CD4-positive, alpha-beta T cell treated with Interleukin-6 at 100 ng/mL for 8 hours (primary cell): ENCODE data around the gene MUC21.
"Not testable (repeated sequence)": the region's sequence is repeated elsewhere in the genome, so short reads cannot be mapped to it uniquely, and the experiment has no call there.

ENCODE experiments used
- DNase-seq: peaks from one replicate; pipeline ENCODE4 v3.0.0-alpha.2; 2020; ENCODE audit warnings: mixed read lengths, low spot score

Gene MUC21

DNA sequence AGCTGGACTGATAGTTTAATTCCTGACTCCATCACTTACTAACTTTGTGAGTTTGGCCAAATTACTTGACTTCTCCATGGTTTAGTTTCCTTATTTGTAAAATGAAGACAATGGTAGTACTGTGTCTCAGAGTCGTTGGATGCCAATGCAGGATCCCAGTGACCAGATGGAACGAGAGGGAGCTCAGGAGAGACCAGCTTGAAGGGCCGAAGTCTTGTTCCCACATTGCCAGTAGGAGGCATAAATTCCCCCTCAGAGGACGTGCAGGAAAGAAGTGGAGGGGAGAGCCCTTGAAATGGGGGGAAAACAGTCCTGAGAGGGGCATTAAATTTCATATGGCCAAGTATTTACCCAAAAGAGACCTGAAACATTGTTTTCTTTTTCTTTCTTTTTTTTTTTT, 24.6 kb downstream of the MUC21 start:
- DNase-seq: no peak

DNA sequence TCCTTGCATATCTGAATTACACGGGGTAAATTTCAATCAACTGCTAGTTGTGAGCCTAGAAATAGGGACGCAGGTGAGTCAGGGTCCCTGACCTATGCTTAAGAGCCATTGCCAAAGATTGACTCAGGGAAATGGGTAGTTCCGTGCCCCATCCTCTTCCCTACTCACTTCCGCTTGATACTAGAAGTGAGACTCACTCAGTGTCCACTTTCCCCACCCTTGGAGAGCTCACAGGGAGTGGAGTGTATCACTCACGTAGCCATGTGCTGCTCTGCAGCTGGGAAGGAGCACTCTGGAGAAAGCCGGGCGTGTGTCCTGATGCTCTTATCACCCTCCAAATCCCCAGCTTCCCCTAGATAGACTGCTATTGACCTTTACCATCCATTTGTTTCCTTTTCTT, 26.2 kb downstream of the MUC21 start:
- no peak for DNase-seq

GRCh38 chr6:31010393-31011060, 27.0 kb downstream of the MUC21 start, which contains the start of gene MUC22:
Gene MUC22 (plus strand): TSS chr6:31010474. CDS start chr6:31010707, 233 bp downstream.
- DNase-seq: no peak

GRCh38 chr6:31011153-31011552, 27.6 kb downstream of the MUC21 start:
- no peak for DNase-seq

DNA sequence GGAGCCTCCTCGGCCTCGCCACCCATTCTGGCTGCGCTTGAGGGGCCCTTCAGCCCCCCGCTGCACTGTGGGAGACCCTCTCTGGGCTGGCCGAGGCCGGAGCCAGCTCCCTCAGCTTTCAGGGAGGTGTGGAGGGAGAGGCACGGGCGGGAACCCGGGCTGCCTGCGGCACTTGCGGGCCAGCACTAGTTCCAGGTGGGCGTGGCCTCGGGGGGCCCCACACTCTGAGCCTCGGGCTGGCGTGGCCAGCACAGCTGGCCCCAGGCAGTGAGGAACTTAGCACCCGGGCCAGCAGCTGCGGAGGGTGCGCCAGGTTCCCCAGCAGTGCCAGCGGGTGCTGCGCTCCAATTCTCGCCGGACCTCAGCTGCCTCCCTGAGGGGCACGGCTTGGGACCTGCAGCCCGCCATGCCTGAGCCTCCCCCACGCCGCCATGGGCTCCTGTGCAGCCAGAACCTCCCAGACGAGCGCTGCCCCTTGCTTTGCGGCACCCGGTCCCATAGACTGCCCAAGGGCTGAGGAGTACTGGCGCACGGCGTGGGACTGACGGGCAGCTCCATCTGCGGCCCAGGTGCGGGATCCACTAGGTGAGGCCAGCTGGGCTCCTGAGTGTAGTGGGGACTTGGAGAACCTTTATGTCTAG, 33.3 kb downstream of the MUC21 start:
- no peak for DNase-seq

DNA sequence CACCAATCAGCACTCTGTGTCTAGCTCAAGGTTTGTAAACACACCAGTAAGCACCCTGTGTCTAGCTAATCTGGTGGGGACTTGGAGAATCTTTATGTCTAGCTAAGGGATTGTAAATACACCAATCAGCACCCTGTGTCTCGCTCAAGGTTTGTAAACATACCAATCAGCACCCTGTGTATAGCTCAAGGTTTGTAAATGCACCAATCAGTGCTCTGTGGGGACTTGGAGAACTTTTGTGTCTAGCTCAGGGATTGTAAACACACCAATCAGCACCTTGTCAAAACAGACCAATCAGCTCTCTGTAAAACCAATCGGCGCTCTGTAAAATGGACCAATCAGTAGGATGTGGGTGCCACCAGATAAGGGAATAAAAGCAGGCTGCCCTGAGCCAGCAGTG, 33.9 kb downstream of the MUC21 start:
- not testable (repeated sequence) for DNase-seq

DNA sequence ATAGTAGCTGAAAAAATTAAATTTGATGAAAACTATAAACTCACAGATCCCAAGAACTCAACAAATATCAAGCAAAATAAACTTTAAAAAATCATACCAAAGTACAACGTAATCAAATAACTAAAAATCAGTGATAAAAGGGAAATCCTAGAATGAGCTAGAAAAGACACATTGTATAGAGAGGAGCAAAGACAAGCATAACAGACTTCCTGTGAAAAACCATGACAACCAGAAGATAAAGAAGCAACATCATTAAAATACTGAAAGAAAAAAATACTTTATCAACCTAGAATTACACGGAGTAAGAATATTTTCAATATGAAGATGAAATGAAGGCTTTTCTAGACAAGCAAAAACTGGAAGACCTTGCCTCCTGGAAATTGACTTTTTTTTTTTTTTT, 36.5 kb downstream of the MUC21 start:
- no peak for DNase-seq

DNA sequence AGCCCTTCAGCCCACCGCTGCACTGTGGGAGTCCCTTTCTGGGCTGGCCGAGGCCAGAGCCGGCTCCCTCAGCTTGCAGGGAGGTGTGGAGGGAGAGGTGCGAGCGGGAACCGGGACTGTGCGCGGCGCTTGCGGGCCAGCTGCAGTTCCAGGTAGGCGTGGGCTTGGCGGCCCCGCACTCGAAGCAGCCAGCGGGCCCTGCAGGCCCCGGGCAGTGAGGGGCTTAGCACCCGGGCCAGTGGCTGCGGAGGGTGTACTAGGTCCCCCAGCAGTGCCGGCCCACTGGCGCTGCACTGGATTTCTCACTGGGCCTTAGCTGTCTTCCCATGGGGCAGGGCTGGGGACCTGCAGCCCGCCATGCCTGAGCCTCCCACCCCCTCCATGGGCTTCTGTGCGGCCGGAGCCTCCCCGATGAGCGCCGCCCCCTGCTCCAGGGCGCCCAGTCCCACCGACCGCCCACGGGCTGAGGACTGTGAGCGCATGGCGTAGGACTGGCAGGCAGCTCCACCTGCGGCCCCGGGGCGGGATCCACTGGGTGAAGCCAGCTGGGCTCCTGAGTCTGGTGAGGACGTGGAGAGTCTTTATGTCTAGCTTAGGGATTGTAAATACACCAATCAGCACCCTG, 37.2 kb downstream of the MUC21 start:
- not testable (repeated sequence) for DNase-seq

DNA sequence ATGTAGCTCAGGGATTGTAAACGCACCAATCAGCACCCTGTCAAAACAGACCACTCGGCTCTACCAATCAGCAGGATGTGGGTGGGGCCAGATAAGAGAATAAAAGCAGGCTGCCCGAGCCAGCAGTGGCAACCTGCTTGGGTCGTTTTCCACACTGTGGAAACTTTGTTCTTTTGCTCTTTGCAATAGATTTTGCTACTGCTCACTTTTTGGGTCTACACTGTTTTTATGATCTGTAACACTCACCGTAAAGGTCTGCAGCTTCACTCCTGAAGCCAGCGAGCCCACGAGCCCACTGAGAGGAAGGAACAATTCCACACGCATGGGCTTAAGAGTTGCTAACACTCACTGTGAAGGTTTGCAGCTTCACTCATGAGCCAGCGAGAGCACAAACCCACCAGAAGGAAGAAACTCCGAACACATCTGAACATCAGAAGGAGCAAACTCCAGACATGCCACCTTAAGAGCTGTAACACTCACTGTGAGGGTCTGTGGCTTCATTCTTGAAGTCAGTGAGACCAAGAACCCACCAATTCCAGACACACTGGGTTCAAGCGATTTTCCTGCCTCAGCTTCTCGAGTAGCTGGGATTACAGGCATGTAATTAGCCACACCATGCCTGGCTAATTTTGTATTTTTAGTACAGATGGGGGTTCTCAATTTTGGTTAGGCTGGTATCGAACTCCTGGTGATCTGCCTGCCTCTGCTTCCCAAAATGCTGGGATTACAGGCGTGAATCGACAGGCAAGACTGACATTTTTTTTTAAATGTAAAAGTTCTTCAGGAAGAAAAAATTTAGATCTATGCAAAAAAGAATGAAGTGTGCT, 38.4 kb downstream of the MUC21 start:
- not testable (repeated sequence) for DNase-seq

DNA sequence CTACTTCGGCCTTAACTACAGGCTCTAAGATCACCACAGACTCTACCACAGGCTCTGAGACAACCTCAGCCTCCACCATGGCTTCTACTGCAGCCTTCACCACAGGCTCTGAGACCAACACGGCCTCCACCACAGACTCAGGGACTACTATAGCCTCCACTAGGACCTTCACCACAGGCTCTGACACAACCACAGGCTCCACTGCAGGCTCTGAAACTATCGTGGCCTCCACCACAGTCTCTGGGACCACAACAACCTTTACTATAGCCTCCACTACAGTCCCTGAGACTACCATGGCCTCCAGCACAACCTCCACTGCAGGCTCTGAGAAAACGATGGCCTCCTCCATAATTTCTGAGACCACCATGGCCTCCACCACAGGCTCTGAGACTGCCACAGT, 42.1 kb downstream of the MUC21 start:
- no peak for DNase-seq

DNA sequence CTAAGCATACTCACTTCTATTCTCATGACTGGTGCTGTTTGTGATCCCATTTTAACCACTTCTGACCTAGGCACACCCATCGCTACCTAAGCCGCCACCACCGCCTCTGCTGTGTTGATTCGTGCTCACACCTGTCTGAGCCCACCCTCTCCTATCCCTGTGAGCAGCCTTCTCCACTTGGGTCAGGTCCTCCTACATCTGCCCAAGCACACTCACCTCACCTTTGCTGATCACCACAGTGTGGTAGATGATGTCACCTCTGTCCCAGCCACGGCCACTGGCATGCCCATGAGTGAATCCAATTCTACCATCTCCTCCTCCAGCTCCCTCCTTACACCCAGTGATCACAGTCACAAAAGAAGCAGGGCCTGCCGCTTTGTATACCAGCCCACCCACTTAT, 47.6 kb downstream of the MUC21 start:
- DNase-seq: no peak

DNA sequence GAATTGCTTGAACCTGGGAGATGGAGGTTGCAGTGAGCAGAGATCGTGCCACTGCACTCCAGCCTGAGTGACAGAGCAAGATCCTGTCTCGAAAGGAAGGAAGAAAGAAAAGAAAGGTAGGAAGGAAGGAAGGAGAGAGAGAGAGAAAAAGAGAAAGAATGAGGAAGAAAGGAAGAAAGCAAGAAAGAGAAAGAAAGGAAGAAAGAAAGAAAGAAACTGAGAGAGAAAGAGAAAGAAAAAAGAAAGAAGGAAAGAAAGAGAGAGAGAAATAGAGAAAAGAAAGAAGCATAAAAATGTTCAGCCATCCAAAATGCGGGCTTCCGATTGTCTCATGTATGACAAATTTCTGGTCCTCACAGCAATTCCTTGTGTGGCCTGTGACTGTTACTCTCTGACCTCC, 49.6 kb downstream of the MUC21 start:
- no peak for DNase-seq

DNA sequence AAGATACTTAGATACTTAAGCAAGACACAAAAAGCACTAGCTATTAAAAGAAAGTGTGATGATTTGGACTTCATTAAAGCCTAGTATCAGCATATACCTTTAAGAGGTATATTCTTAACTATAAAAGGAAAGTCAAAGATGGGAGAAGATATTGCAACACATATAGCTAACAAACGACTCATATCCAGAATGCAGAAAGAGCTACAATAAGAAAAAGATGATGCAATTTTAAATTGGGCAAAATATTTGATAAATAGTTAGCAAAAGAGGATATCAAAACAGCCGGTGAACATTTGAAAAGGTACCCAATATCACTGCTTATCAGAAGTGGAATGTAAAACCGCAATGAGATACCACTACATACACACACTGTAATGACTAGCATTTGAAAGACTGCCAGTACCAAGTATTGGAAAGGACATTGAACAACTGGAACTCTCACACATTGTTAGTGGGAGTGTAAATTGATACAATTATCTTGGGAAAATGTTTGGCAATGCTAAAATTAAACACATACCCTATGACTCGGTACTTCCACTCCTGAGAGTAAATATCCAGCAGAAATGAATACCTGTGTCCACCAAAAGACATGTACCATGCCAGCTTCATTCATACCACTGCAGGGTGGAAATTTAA, 52.5 kb downstream of the MUC21 start:
- DNase-seq: no peak

DNA sequence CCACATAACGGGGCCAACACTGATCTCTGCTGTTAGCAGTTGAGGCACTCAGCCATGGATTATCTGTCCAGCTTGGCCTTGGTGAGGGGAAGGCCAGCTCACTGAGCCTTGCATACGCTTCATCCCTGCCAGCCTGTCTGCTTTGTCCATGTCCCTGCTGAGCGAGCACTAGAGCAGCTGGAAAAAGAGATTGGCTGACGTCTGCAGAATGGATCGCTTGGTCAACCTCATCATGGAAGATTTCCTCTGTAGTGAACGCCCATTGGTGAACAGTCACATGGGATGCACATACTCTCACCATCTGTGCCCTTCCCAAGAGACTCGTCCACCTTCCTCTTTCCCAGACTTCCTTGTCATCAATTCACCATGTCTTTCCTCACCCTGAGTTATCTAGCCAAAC, 53.7 kb downstream of the MUC21 start:
- no peak for DNase-seq

DNA sequence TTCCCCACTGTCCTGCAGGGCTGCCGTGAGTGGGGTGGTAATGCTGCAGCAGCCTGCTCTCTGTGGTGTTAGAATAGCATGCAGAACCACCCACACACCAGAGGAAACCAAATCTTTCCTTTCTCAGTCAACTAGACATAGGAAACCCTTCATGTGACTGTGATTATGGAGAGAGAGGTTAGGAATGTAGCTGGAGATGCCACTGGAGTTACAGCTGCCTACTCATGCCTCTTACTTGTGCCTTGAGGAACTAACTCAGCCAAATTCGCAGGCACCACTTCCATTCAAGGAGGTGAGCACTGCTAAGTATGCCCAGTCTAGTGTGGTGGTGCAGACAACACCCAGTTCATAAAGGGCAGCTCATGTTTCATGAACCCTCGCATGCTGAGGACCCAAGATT, 54.2 kb downstream of the MUC21 start:
- DNase-seq: no peak

GRCh38 chr6:31038559-31038958, 55.0 kb downstream of the MUC21 start:
- DNase-seq: no peak
